Cardiac muscle cell (in vitro differentiated cells and primary cell): ENCODE data around the gene SRPX. TPM values are rescaled to one million over a fixed set of nuclear protein-coding genes. Genes with fewer than 3 reads are reported as not detected.

Source experiments
- DNase-seq, 2 donors: peaks; one replicate each; pipeline versions ENCODE4 v3.0.0 to v3.0.0-alpha.2; 2010 to 2017; ENCODE audit warnings: low read depth in 1 of 2, low spot score in 1 of 2
- H3K27ac ChIP-seq: fragments of 200-600 bp; sonication (generic); 2 replicates; pipeline ENCODE4 v1.5.1; 2016
- H3K27me3 ChIP-seq: fragments of 200-600 bp; sonication (generic); 2 replicates; pipeline ENCODE4 v1.6.0; 2016; ENCODE audit warnings: control low read depth
- H3K36me3 ChIP-seq: fragments of 200-600 bp; sonication (generic); 2 replicates; pipeline ENCODE4 v1.5.1; 2016; ENCODE audit warnings: control low read depth
- H3K4me1 ChIP-seq: fragments of 200-600 bp; sonication (generic); 2 replicates; pipeline ENCODE4 v1.8.1; 2017; ENCODE audit warnings: low read depth, mild to moderate bottlenecking, mixed run types
- H3K4me3 ChIP-seq: fragments of 200-600 bp; sonication (generic); 2 replicates; pipeline ENCODE4 v1.5.1; 2016; ENCODE audit warnings: mild to moderate bottlenecking
- H3K9me3 ChIP-seq: fragments of 200-600 bp; sonication (generic); 2 replicates; pipeline ENCODE4 v1.5.1; 2017; ENCODE audit warnings: low read depth, mild to moderate bottlenecking, control low read depth
- polyA plus RNA-seq: library from polyadenylated mRNA; unstranded; fragments of >200 nt; fragmentation: Nextera tagmentation; extraction: Ambion mirVana; gene quantifications from 2 replicates; pipeline ENCODE4 v1.2.1, GENCODE V29; 2016
- total RNA-seq: library from RNA; depleted of rRNA; stranded (reverse); fragments of >200 nt; gene quantifications from 2 replicates; pipeline ENCODE4 v1.2.3, GENCODE V29; 2016
- TF ChIP-seq, protein P1 (sequence below): IDR thresholded peaks from 2 replicates; pipeline ENCODE4 v1.5.1; 2012; ENCODE audit warnings: low read depth, mild to moderate bottlenecking, low read length

SRPX gene
- total and polyA plus RNA-seq, 2 experiments from 2014 or later: 9.6 to 21.4 TPM

DNA sequence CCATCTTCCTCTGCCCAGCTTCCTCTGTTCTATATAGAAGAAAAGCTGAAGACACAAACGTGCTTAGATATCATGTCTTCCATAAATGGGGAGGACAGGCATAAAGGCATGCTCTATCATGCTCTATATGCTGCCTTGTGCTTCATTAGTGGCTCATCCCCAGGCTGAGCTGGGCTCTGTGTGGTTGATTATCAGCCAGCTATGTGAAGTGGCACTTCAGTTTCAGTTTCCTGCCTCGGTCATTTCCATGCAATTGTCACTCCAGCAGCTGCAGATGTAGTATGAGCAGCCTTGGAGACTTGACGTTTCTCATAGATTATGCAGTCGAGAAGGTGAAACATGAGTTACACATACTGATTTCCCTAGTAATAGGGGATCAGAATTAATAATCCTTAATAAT, 108.1 kb downstream of the SRPX start:
- H3K4me1 ChIP-seq: no peaks in the 10 kb centered on the region
- no peaks in the 10 kb centered on the region for H3K36me3 ChIP-seq
- H3K4me3 ChIP-seq: no peak overlapping the region
- TF ChIP-seq, protein P1, sequence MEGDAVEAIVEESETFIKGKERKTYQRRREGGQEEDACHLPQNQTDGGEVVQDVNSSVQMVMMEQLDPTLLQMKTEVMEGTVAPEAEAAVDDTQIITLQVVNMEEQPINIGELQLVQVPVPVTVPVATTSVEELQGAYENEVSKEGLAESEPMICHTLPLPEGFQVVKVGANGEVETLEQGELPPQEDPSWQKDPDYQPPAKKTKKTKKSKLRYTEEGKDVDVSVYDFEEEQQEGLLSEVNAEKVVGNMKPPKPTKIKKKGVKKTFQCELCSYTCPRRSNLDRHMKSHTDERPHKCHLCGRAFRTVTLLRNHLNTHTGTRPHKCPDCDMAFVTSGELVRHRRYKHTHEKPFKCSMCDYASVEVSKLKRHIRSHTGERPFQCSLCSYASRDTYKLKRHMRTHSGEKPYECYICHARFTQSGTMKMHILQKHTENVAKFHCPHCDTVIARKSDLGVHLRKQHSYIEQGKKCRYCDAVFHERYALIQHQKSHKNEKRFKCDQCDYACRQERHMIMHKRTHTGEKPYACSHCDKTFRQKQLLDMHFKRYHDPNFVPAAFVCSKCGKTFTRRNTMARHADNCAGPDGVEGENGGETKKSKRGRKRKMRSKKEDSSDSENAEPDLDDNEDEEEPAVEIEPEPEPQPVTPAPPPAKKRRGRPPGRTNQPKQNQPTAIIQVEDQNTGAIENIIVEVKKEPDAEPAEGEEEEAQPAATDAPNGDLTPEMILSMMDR: no peak
- DNase-seq: no peak
- H3K27ac ChIP-seq: no peak overlapping the region
- H3K9me3 ChIP-seq: no peaks in the 10 kb centered on the region
- H3K27me3 ChIP-seq: no peaks in the 10 kb centered on the region

DNA sequence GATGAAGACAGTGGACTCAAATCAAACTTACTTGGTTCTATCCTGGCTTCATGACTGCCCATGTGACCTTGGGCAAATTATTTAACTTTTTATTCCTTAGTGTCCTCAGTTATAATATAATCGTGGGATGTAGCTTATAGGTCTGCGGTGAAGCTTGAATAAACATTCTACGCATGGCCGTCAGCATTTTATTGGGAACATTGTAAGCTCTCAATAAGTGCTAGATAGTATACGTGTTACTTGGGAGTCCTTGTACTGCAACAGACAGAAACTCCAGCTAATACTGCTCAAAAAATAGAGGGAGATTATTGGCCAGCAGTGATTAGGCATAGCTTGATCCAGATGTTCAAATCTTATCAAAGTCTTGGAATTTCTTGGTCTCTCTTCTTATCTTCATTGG, 109.5 kb downstream of the SRPX start:
- Histone ChIP-seq H3K27ac (no peak overlapping the region), H3K36me3 (no peaks in the 10 kb centered on the region), H3K9me3 (no peaks in the 10 kb centered on the region), H3K27me3 (no peaks in the 10 kb centered on the region), H3K4me3 (no peak overlapping the region), H3K4me1 (no peaks in the 10 kb centered on the region)
- DNase-seq: no peak
- TF ChIP-seq, protein P1: no peak

DNA sequence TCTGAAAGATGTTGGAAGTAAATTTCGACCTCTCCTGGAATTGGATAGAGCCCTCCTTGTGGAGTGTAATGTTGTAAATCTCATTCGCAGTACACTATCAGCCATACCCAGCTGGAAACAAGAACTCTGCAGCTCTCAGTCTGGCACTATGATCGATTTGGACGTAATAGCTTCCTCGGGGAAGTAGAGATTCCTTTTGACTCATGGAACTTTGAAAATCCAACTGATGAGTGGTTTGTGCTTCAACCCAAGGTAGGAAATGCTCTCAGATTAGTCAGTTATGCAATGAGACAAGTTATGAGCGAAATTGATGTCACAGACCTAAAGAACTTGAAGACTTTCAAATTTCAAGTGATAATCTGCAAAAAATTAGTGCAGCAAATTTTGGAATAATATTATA, 110.4 kb downstream of the SRPX start:
- TF ChIP-seq, protein P1: no peak
- Histone ChIP-seq H3K4me1 (no peaks in the 10 kb centered on the region), H3K36me3 (no peaks in the 10 kb centered on the region), H3K9me3 (no peaks in the 10 kb centered on the region), H3K4me3 (no peak overlapping the region), H3K27me3 (no peaks in the 10 kb centered on the region), H3K27ac (no peak overlapping the region)
- DNase-seq: peak in 1 of 2 donors; percentile 23

DNA sequence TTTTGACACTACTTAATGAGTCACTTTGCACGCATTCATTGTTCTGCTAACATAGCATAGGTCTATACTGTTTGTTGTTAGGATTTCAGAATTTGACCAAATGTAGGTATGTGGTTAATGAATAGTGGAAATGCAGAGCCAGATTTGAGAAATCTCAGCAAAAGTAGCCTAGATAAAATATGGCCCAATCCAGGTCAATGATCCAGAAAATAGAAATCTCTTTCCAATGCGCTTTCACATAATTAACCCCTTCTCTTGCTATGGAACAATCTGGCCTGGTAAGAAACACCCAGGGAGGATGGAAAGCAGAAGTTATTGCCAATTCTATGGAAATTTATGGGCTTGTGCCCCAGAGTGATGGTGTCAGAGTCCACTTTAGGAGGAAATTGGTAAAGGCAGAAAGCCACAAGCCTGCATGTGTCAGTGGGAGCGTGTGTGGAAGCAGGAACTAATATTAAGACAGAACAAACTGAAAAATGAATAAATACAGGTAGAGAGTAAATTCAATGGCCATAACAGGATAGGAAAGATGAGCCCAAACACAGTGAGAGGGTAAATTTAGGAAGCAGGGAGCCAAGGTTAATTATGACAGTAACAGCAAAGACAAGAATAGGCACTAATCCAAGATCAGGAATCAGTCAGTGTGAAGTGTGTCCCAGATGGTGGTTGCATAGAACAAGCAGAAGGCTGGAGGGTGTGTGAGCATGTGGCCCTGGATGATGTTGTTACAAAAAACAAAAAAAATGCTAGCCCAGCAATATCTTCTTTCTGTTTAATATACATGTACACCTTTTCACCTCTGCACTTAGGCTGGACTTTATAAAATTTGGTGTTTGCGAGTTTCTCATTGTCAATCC, 111.4 kb downstream of the SRPX start:
- TF ChIP-seq, protein P1: no peak
- Histone ChIP-seq H3K27ac (no peak overlapping the region), H3K36me3 (no peaks in the 10 kb centered on the region), H3K4me3 (no peak overlapping the region), H3K4me1 (no peaks in the 10 kb centered on the region), H3K27me3 (no peaks in the 10 kb centered on the region), H3K9me3 (no peaks in the 10 kb centered on the region)
- no peak for DNase-seq

DNA sequence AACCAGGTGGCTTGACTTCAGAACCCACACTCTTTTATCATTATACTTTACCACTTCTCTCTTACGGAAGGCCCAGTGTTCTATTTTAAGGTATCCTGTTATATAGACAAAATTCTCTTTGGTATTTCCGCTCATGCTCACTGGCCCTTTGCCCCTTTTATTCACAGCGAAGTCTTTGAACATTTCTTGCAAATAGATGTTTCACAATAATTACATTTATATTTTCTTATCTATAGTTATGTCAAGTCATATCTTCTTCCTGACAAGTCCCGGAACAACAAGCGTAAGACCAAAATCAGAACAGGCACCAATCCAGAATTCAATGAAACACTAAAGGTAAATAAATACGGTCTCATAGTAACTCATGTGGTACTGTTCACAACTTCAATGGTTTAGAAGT, 112.3 kb downstream of the SRPX start:
- Histone ChIP-seq H3K36me3 (no peaks in the 10 kb centered on the region), H3K27me3 (no peaks in the 10 kb centered on the region)
- peak in 1 of 2 donors; percentile 58 for DNase-seq

More for the DNA sequence above, 112.3 kb downstream of the SRPX start:
- Histone ChIP-seq H3K27ac (no peak overlapping the region), H3K4me3 (no peak overlapping the region), H3K4me1 (no peaks in the 10 kb centered on the region), H3K9me3 (no peaks in the 10 kb centered on the region)
- TF ChIP-seq, protein P1: no peak
